ENCODE results near the gene TLCD1. TPM values are rescaled to one million over a fixed set of nuclear protein-coding genes. Genes with fewer than 3 reads are reported as not detected.
A peak's percentile ranks its signal among the peaks of the same experiment; 100 is the strongest.

Gene TLCD1
- total RNA-seq, result 6.1 and 8.2 TPM in 2 replicates

GRCh38 chr17:28726226-28726626, at the start of gene TLCD1:
Gene TLCD1, minus strand, starts transcription at chr17:28726233. Its CDS starts 136 bp downstream, at chr17:28726097.
- no peak for TF ChIP-seq CTCF (IDR thresholded peaks at IDR 0.05; ENCODE audit: insufficient read depth, low read depth, low read length)
- peak within 1 kb of the TSS; percentile 79 for H3K4me3 ChIP-seq (ENCODE audit: low read depth, low read length)
- peak; percentile 55 for DNase-seq (ENCODE audit: low read depth)

GRCh38 chr17:28774206-28774605, 48.2 kb upstream of the TLCD1 start:
- no peak for DNase-seq (ENCODE audit: low read depth)
- no peak overlapping the region for H3K4me3 ChIP-seq (ENCODE audit: low read depth, low read length)
- no peak for TF ChIP-seq CTCF (IDR thresholded peaks at IDR 0.05; ENCODE audit: insufficient read depth, low read depth, low read length)

GRCh38 chr17:28773736-28774135, 47.7 kb upstream of the TLCD1 start:
- TF ChIP-seq CTCF (IDR thresholded peaks at IDR 0.05; ENCODE audit: insufficient read depth, low read depth, low read length), result no peak

GRCh38 chr17:28765038-28765437, 39.0 kb upstream of the TLCD1 start:
- no peak for DNase-seq (ENCODE audit: low read depth)
- H3K4me3 ChIP-seq (ENCODE audit: low read depth, low read length), result no peak overlapping the region
- no peak for TF ChIP-seq CTCF (IDR thresholded peaks at IDR 0.05; ENCODE audit: insufficient read depth, low read depth, low read length)

More at GRCh38 chr17:28773736-28774135, 47.7 kb upstream of the TLCD1 start:
- no peak for DNase-seq (ENCODE audit: low read depth)
- no peak overlapping the region for H3K4me3 ChIP-seq (ENCODE audit: low read depth, low read length)

GRCh38 chr17:28763804-28764266, 37.8 kb upstream of the TLCD1 start:
- TF ChIP-seq CTCF (IDR thresholded peaks at IDR 0.05; ENCODE audit: insufficient read depth, low read depth, low read length), result peak; percentile 82
- peak; percentile 83 for DNase-seq (ENCODE audit: low read depth)
- H3K4me3 ChIP-seq (ENCODE audit: low read depth, low read length), result no peak overlapping the region

- DNase-seq (ENCODE audit: low read depth), result no peak
These were observed 37.2 kb upstream of the TLCD1 start for GRCh38 chr17:28763137-28763799.

More at GRCh38 chr17:28763137-28763799, 37.2 kb upstream of the TLCD1 start:
- TF ChIP-seq CTCF (IDR thresholded peaks at IDR 0.05; ENCODE audit: insufficient read depth, low read depth, low read length), result no peak
- H3K4me3 ChIP-seq (ENCODE audit: low read depth, low read length), result no peak overlapping the region

Data from fibroblast of villous mesenchyme (primary cell).